Occipital lobe (tissue), 2 donors: ENCODE results near the gene FSTL1. TPM values are rescaled to one million over a fixed set of nuclear protein-coding genes. Genes with fewer than 3 reads are reported as not detected.
A peak's percentile ranks its signal among the peaks of the same experiment; 100 is the strongest.

Experiments used
- DNase-seq: peaks from one replicate; lab custom pipeline; 2025; lab: John Stamatoyannopoulos, UW
- total RNA-seq: library from RNA; depleted of rRNA; stranded (reverse); fragments of >200 nt; gene quantifications from one replicate; pipeline ENCODE4 v1.2.3, GENCODE V29; 2014

Gene FSTL1, protein sequence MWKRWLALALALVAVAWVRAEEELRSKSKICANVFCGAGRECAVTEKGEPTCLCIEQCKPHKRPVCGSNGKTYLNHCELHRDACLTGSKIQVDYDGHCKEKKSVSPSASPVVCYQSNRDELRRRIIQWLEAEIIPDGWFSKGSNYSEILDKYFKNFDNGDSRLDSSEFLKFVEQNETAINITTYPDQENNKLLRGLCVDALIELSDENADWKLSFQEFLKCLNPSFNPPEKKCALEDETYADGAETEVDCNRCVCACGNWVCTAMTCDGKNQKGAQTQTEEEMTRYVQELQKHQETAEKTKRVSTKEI
- total RNA-seq = 63.8 TPM

DNA sequence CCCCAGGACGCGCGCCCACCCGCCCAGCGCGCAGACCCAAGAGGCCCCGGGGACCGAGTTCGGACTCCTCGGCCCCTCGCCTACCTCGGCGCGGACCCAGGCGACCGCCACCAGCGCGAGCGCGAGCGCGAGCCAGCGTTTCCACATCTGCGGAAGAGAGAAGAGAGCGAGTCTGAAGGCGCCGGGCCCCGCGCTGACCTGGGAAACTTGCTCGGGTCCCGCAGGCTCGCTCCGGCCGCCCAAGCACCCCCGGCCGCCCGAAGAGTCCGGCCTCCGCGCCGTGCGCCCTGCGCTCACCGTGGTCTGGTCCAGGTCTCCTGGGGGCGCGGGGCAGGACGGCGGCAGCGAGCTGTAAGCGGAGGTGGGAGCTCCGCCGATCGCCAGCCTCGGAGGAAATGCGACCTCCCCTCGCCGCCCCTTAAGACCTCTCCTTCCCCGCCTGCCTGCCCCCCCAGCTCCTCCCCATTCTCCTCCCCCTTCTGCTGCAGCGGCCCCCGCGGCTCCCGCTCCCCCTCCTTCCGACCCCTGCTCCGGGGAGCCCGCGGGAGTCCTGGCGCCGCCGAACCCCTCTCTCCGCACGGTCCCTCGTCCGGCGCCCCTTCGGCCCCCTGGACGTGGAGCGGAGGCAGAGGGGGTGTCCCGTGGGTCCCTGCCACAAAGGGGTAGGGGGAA, at the start of gene FSTL1:
FSTL1 (minus strand) TSS at position 393 of the 672 bp plus-strand sequence; CDS start at position 147, 246 bp downstream.
- peak; percentile 16 for DNase-seq

DNA sequence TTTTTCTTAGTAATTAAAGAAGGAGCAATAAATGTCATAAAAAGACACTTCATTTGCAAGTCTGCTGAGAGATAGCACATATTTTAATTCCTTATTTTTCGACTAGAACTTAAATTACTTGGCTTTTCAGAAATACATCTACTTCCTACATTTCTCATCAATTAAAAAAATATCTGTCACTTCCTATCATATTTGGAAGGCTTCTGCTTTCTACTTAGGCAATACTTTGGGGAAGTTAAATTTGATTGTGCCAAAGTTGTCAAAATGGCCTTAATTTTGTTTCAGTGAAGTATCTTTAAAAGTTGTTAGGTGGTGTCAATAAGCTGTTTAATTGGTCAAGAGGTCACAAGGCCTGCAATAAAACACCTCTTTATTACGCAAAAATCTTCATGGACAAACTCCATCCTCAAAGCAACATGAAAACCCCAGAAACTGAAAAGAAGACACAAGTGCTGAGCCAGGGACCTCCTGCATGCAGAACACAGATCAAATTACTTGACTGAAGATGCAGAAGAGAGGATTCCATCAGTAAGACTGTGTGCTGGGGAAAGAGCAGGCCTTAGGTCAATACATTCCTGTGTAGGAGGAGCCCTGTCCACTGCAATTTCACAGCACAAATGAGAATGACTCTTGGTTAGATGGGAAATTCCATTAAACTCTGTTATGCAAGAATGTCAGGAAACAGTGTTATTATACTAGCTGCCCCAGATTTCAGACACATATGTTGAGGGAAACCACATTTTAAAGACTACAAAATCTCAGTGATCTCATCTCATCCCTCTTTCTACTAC, 48.0 kb upstream of the FSTL1 start:
- DNase-seq = no peak

DNA sequence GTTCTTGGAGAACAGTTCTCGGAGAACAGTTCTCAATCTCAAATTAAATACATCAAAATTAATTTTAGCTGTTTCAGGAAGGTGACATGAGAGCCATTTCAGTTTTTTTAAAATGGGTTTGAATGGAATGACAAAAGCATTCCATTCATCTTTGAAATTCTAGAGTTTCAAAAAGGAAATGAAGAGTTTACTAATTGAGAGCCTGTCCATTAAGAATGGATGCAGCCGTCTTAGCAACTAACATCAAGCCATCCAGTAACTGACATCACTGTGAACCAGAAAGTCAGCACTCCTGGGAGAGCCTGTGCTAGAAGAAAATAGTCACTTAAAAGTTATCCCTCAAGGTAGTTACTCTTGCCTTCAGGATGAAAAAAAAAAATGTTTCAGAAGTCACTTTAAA, 47.0 kb upstream of the FSTL1 start:
- no peak for DNase-seq

DNA sequence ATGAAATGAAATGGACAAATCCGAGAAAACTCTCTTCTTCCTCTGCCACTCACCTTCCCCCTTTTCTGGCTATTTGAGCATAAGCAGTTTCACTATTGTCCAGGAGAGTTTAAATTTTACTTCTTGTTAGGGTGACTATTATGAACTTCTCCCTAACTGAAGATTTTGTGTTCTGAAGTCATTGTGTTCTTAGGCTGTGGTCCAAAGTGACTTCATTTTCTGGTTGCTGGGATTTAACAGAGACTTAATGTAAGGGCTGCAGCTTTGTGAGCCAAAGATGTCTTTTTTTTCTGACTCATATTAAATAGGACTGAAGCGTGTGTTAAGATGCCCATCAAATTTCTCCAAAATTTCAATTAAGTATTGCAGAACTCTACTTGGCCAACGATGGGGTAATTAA, 46.5 kb upstream of the FSTL1 start:
- DNase-seq = no peak

DNA sequence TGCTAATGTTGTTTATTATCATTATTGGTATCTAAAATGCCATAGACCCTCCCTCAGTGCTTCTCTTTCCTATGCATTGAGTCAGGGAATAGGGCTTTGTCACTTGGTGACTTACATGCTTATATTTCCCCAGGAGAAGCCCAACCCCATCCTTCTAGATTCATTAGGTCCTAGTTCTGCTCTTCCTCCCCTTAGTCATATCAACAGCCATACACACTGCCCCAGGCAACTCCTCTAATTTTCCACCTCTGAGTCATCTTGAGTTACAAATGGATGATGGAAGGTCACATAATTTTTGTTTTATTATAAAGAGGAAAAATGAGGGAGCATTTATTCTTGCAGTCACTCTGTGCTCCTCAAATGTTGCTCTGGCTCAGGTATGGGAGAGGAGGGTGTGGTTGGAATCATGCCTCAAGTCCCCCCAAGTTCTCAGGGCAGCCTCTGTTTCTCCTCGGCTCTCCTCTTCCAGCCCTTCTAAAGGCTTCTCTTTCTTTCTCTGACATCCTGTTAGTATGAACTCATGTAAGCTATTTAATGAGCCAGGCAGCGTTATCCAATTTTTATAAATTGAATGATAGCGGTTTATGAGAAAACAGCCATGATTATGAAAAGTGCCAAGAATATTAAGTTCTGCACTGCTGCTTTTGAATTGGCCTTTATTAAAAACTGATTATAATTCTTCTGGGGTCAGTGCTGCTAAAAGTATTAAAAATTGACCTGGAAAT, 45.6 kb upstream of the FSTL1 start:
- no peak for DNase-seq

DNA sequence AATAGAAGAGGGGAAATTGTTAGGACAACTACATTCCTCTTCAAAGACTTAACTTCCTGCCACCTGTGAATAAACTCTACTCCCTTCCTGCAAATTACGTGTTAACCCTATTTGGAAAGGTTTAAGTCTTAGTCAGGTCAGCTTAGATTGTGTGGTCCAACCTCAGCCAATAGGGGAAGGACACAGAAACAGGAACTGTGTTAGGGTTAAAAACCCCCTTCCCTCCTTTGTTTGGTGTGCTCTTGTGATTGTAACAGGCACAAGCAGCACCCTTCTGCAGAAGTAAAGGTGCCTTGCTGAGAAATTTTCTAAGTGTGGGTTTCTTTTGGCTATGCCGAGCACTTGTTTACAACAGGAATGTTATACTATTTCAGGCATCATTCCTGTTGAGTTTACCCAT, 45.0 kb upstream of the FSTL1 start:
- DNase-seq = no peak

DNA sequence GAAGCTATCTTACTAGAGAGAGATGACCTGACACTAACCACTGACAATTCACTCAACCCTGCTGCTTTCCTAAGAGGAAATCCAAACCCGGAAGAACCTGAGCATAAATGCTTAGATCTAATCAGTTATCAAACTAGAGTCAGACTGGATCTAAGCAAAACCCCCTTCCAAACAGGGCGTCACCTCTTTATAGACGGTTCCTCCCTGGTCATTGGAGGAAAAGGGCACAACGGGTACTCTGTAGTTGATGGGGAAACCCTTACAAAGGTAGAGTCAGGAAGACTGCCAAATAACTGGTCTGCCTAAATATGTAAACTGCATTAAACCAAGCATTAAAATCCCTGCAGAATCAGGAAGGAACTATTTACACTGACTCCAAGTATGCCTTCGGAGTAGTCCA, 41.3 kb upstream of the FSTL1 start:
- DNase-seq = no peak

DNA sequence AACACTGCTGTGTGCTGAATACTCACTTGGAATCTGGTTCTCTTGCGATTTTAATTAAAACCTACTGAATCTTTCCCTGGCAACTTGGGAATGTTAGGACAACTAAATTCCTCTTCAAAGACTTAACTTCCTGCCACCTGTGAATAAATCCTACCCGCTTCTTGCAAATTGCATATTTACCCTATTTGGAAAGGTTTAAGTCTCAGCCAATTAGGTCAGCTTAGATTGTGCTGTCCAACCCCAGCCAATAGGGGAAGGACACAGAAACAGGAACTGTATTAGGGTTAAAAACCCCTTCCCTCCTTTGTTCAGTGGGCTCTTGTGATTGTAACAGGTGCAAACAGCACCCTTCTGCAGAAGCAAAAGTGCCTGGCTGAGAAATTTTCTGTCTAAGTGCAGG, 38.6 kb upstream of the FSTL1 start:
- DNase-seq = no peak

DNA sequence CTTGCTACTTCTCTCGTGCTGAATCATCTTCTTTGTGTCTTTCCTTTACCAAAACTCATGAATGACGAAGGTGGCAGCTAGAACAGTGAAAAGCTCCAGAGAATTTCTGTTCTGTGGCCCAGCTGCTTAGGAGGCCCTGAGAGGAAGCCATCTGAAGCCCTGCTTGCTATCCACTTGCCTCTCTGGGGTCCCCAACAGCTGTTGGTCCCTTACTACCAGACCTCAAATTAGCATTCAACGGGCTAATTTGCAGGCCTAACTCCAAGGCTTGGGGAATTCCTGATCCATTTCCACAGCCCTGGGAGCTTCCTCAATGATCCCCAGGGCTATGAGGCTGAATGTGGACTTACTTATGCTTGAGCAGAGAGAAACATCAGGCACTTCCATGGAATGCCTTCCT, 37.5 kb upstream of the FSTL1 start:
- DNase-seq = no peak

DNA sequence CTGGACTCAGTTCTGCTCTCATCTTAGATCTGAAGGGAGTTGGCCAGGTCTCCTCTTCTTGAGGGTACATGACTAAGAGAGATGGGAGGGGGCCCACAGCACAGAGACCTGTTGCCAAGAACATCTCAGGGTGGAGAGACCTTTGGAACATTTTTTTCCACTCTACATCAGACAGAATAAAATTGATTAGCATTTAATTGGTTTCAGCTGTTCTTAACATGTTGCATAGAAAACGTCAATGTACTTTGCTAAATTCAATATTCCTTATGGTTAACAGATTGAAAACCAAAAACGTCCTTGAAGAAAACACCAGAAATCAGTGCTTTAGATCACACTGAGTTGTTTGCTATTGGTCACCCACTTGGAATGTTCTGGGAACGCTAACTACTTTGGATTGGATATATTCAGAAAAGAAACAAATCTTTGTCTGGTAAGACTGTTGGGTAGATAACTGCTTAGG, 36.4 kb upstream of the FSTL1 start:
- no peak for DNase-seq

DNA sequence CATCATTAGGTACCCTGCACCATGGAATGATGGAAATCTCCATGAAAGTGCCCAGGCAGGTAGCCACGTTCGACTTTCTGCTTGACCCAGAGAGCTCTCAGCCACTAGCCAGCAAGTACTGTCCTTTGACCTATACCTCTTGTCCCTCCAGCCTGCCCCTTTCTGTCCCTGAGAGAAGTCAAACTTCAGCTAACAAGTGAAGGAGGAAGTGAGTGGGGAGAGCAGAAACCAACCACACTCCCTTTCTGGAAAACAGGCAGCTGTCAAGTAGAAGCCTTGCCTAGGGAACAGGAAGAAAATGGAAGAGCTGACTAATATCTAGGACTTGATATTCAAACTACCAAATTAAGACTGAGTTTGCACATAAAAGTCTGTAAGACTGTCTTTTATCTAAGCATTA, 30.3 kb upstream of the FSTL1 start:
- no peak for DNase-seq

DNA sequence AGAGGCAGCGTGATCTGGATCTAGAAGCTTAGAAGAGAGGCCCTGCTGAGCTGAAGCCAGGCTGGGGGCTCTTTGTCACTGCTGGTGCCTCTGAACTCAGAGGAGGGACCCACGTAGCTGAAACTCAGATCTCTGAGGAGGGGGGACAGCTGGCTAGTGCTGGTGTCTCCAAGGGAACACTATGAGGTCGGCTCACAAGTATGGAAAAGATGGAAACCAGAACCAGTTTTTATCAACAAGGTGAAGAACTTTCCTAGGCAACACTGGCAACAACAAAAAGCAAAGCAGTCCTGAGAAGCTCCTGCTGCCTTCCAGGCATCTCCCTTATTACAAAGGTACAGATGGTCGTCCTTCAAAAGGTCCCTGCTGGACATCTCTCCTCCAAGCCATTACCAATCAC, 27.0 kb upstream of the FSTL1 start:
- no peak for DNase-seq

DNA sequence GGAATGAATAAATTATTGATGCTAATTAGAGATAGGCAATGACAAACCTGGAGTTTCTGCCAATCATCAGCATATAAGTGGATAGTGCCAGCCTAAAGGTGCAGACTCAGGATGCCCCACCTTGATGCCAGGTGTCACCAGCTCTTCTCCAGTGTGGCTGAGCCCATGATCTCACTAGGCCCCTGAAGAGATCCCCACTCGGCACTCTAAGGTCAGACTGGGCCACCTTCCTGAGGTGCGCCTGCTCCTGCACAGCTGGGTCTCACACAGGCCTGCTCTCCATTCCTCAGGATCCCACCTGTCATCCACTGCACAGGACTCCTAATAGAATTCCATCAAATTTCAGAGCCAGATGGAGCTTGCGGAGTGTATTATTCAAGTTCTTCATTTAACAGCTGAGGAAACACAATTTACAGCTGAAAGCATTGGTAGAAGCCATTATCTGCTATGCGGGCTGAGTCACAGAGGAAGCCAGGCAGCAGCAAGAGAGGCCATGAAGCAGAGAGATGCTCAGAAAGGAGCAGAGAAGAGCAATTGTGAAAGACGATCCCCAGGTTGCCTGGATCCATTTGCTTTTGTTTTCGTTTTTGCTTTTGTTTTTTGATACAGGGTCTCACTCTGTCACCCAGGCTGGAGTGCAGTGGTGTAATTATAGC, 25.1 kb upstream of the FSTL1 start:
- no peak for DNase-seq

DNA sequence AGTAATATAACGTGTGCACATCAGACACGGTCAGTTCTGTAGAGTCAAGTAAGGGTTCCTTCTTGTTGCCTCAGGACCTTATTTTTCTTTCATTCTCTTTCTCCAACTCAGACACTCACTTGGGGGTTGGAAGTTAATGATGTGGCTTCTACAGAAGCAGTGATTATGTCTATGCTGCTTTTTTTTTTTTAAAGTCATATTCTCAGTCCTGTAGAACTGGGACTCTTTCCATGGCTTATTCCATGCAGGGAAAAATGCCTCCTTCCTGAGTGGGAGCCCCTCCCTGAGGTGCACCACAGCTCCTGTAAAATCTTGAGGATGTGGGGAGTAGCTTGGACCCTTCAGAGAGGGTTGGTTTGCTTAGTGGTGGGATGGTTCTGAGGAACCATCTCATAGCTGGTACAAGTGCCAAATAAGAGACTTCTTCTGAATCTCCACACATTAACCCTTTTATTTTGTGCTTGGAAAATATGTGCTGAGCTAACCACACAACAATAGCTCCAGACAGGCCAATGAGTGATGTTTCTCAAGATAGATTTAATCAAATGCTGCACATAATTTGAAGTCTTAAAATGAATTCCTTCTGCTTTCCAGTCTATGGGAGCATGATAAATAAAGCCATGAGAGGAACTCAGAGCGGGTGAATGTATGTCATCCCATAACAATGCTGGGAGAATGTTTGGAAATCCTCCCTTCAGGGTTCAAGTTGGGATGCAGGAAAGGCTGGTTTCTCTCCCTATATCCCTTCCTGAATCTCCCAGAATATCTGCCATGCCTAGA, 23.3 kb upstream of the FSTL1 start:
- DNase-seq = no peak

DNA sequence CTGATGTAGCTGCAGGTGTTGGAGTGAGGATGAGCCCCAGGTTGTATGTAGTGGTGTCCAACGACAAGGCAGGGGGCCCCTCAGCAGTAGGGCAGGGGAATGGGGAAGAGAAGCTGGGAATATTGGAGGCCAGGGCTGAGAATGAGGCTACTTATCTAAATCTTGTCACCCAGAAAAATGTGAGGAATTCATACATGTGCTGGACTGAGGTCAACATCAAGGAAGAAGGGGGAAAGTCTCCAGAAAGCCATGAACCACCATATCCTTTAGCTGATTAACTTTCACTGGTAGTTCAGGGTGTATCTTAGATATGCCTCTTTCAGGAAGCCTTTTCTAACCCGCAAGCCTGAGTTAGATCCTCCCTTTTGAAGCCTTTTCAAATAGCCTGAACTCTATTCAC, 22.6 kb upstream of the FSTL1 start:
- DNase-seq = no peak

DNA sequence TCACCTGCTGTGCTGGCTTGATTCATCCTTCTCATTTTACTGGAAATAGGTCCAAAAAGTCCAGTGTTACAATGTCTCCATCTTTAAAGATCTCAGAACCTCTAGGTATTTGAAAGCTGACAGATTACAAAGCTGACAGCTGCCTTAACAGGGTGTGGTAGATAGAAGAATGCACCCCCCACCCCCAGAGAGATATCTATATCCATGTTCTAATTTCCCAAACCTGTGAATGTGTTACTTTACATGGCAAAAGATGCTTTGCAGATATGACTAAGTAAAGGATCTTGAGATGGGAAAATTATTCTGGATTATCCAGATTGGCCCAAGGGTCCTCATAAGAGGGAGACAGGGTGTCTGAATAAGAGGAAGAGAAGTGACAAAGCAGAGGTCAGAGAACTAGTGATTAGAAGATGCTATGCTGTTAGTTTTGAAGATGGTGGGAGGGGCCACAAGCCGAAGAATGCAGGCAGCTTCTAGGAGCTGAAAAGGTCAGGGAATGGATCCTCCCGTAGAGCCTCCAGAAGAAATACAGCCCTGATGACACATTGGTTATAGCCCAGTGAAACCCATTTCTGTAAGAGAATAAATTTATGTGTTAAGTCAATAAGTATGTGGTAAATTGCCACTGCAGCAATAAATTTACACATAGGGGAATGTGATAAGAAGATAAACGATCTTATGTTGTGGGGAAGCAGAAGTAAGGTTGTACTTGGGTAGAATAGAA, 21.5 kb upstream of the FSTL1 start:
- DNase-seq = no peak

DNA sequence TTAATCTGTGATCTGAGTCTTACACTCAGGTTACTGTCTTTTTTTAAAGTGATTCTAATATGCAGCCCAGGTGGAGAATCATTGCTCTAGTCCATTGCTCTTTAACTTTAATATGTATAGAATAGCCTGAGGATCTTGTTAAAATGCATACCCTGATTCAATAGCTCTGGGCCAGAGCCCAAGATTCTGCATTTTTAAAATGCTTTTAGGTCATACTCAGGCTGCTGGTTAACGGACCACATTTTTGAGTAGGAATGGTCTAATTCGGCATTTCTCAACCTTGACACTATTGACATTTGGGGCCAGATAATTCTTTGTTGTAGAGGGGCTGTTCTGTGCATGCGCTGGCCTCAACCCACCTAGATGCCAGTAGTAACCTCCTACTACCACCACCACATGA, 20.9 kb upstream of the FSTL1 start:
- DNase-seq = no peak

DNA sequence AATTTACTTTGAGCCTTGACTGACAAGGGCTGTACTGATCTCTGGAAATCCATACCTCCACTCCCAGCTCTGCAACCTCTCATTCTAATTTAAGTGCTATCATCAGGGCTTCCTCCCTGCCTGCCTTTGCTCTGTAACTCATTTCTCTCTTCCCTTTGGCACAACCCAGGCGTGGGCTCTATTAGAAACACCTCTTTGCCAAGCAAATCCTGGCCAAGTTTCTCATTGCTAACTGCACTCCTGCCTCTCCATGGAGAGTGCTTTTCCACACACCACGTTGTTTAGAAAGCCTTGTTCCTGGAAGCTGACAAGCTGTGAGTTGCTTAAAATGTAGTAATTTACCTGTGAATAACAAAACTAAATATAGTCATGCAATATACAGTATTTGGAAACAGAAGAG, 20.1 kb upstream of the FSTL1 start:
- DNase-seq = no peak

DNA sequence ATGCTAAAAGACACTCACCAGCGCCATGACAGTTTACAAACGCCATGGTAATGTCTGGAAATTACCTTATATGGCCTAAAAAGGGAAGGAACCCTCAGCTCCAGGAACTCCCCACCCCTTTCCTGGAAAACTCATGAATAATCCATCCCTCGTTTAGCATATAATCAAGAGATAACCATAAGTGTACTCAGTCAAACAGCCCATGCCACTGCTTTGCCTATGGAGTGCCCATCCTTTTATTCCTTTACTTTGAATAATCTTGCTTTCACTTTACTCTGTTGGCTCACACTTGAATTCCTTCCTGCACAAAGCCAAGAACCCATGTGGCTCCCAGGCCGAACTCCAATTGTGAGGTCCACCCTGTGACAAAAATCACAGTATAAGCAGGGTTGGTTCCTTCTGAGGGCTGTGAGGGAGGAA, 19.1 kb upstream of the FSTL1 start:
- DNase-seq = no peak

DNA sequence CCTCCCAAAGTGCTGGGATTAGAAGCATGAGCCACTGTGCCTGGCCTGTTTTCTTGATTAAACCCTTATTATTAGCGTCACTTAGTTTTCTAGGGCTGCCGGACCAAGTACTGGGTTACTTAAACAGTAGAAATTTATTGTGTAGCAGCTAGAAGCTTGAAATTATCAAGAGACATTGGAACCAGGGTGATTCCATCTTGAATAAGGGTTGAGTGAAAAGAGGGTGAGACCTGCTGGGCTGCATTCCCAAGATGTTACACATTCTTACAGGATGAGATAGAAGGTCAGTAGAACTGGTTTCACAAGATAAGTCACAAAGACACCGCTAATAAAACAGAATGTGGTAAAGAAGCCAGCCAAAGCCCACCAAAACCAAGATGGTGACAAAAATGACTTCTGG, 18.6 kb upstream of the FSTL1 start:
- no peak for DNase-seq
